Measurements from ENCODE around the gene ACIN1. TPM values are rescaled to one million over a fixed set of nuclear protein-coding genes. Genes with fewer than 3 reads are reported as not detected.

Gene ACIN1
- total and polyA plus RNA-seq, 2 of the 8 experiments (the other 6 are each of a cell fraction or from before 2014, with no cell fraction given): 132 to 233 TPM

DNA sequence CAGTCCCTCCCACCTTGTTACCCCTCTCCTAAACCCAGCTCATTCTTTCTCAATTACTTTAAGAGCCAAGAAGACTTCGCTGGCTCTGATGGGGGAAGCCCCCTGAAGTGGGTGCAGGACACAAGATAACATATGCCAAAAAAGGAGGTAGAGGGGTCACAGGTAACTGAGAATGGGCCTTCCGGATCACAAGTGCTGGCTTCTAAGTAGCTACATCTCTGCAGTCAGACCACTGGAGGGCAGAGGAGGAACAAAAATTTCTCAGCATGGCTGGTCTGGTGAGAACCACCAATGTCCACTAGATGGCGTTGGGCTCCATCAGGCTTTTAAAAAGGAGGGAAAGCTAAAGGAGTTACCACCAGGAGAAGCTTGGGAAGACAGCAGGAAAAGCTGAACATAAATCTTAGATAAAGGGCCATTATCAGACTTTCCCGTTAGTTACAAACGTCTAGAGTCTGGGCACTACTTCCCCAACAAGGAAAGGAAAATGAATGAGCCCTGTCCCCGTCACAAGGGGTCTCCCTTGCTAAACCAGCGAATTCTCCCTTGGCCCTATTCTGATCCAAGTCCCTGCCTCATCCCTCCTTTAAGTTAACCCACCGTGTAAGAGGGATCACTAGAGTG, 26.0 kb downstream of the ACIN1 start:
- ChIA-PET POLR2A (ENCODE audit: partially characterized antibody) (interaction anchor here (0.8 to 2.7 kb wide), 19 partner anchors 8 to 246 kb away, joined by 3 to 33 read pairs (median 3); partner anchors contain the start of genes ACIN1, C14orf119, HAUS4 and PRMT5), CTCF (ENCODE audit: partially characterized antibody) (interaction anchor here (0.6 to 2.9 kb wide), 67 partner anchors 9 to 1058 kb away, joined by 3 to 55 read pairs (median 4); partner anchors contain the start of genes ACIN1, AJUBA, C14orf119 and CDH24)
- peaks cover 5 to 27% (median 15%) of the 10 kb centered on the region in 4 experiments; a peak in 6 of 7 replicates for H3K4me1 ChIP-seq (replicated peaks in 1 of 4; ENCODE audit: control insufficient read depth in 3 of 4, insufficient read depth in 4 of 4, low read length in 3 of 4)
- H4K5ac ChIP-seq (ENCODE audit: insufficient read length, low read depth, low read length): no peak overlapping the region
- H2BK12ac ChIP-seq (ENCODE audit: low read depth, low read length): no peak overlapping the region
- peaks cover 7% of the 10 kb centered on the region for H3K79me1 ChIP-seq (ENCODE audit: low read depth, low read length)
- no peak overlapping the region for H3K18ac ChIP-seq (ENCODE audit: extremely low read depth, low read length)
- H3K27ac ChIP-seq (ENCODE audit: low read depth, low read length): no peak overlapping the region
- FAIRE-seq: peak; percentile 66
- peak overlapping the region; percentile 46 to 99; a peak in 3 of 4 replicates for H3K4me2 ChIP-seq (ENCODE audit: insufficient read depth in 1 of 2, low read depth in 2 of 2, low read length in 2 of 2)
- peak overlapping the region in 1 of 4 experiments; percentile 18; a peak in 1 of 8 replicates for H3K4me3 ChIP-seq (ENCODE audit: extremely low read depth in 1 of 4, insufficient read depth in 2 of 4, low read depth in 3 of 4, low read length in 4 of 4)
- H2BK20ac ChIP-seq (ENCODE audit: low read length): no peak overlapping the region
- 40% methylated on average over 8 of the region's 8 CpGs; no CpG with 5 or more reads in 1 of the 2 experiments for WGBS, 2 experiments (ENCODE audit: extremely low coverage in 1 of 2, insufficient coverage in 1 of 2, insufficient read length in 1 of 2, insufficient replicate concordance in 2 of 2, low coverage in 1 of 2, low lambda C conversion rate in 2 of 2, missing lambda C conversion rate in 1 of 2)
- no peak overlapping the region for H2BK15ac ChIP-seq (ENCODE audit: low read length)
- H2BK5ac ChIP-seq (ENCODE audit: low read depth, low read length): no peak overlapping the region
- H2BK120ac ChIP-seq (replicated peaks; ENCODE audit: low read depth, low read length): no peak overlapping the region
- no peak overlapping the region; the same call in 1 of the 2 replicates for H4K8ac ChIP-seq (ENCODE audit: extremely low read depth, insufficient read depth, low read length)
- H3K23ac ChIP-seq (ENCODE audit: insufficient read length): no peak overlapping the region
- H3K9ac ChIP-seq (replicated peaks in 1 of 4; ENCODE audit: extremely low read depth in 1 of 4, low read depth in 3 of 4, low read length in 3 of 4): no peak overlapping the region
- H3K9me3 ChIP-seq (ENCODE audit: insufficient read depth in 2 of 2, low read depth in 1 of 2, low read length in 1 of 2): no peaks in the 10 kb centered on the region
- no peak overlapping the region for H2AK5ac ChIP-seq (ENCODE audit: low read depth, low read length)
- no peak overlapping the region for H3K14ac ChIP-seq (ENCODE audit: insufficient read length)
- peaks cover 21% of the 10 kb centered on the region in 2 experiments for H4K20me1 ChIP-seq (replicated peaks in 1 of 2; ENCODE audit: control insufficient read depth in 1 of 2, insufficient read depth in 2 of 2, low read length in 2 of 2)
- no peaks in the 10 kb centered on the region for H3K27me3 ChIP-seq (replicated peaks in 1 of 4; ENCODE audit: control insufficient read depth in 3 of 4, extremely low read depth in 1 of 4, insufficient read depth in 3 of 4, low read length in 3 of 4)
- peaks cover 14% of the 10 kb centered on the region for H3K23me2 ChIP-seq (ENCODE audit: low read depth, low read length)
- H3K36me3 ChIP-seq (ENCODE audit: control insufficient read depth in 2 of 4, insufficient read depth in 4 of 4, low read length in 3 of 4): peaks cover 34 to 61% (median 46%) of the 10 kb centered on the region in 4 experiments
- no peak overlapping the region for H3K4ac ChIP-seq (replicated peaks; ENCODE audit: insufficient read length, low read depth, low read length)
- no peak overlapping the region for H2AFZ ChIP-seq (ENCODE audit: low read length)
- peaks cover 23 to 49% of the 10 kb centered on the region in 2 experiments for H3K79me2 ChIP-seq (ENCODE audit: control insufficient read depth in 1 of 2, insufficient read depth in 2 of 2, low read length in 2 of 2)
- H4K91ac ChIP-seq (replicated peaks; ENCODE audit: insufficient read length, low read length): no peak overlapping the region
- peak; percentile 84 to 85 for DNase-seq (ENCODE audit: low read depth in 1 of 2, low spot score in 2 of 2)
- no peak overlapping the region for H3K56ac ChIP-seq (replicated peaks; ENCODE audit: insufficient read length, low read depth, low read length)
- TF ChIP-seq, protein P1, sequence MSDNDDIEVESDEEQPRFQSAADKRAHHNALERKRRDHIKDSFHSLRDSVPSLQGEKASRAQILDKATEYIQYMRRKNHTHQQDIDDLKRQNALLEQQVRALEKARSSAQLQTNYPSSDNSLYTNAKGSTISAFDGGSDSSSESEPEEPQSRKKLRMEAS (IDR thresholded peaks at IDR 0.05): no peak
- TF ChIP-seq SIN3A (conservative IDR thresholded peaks at IDR 0.05 in 1 of 2, IDR thresholded peaks at IDR 0.05 in 1 of 2; ENCODE audit: low read depth in 1 of 2, low read length in 2 of 2) (peak in 1 of 2 experiments; percentile 79; a peak in 2 of 4 replicates), NRF1 (IDR thresholded peaks at IDR 0.05; ENCODE audit: low read depth, low read length) (no peak), PHF8 (conservative IDR thresholded peaks at IDR 0.05; ENCODE audit: low read depth, low read length) (no peak), HDAC2 (IDR thresholded peaks at IDR 0.05; ENCODE audit: borderline replicate concordance in 1 of 2, low read depth in 2 of 2, low read length in 2 of 2) (no peak), GTF2F1 (IDR thresholded peaks at IDR 0.05; ENCODE audit: borderline replicate concordance, low read depth, low read length) (no peak), SIX5 (IDR thresholded peaks at IDR 0.05; ENCODE audit: low read depth, low read length) (no peak)
- TF ChIP-seq, protein P2, sequence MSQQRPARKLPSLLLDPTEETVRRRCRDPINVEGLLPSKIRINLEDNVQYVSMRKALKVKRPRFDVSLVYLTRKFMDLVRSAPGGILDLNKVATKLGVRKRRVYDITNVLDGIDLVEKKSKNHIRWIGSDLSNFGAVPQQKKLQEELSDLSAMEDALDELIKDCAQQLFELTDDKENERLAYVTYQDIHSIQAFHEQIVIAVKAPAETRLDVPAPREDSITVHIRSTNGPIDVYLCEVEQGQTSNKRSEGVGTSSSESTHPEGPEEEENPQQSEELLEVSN (IDR thresholded peaks at IDR 0.05): peak; percentile 74; the same call in 1 of the 2 replicates
- TF ChIP-seq, protein P3, sequence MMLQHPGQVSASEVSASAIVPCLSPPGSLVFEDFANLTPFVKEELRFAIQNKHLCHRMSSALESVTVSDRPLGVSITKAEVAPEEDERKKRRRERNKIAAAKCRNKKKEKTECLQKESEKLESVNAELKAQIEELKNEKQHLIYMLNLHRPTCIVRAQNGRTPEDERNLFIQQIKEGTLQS (IDR thresholded peaks at IDR 0.05; ENCODE audit: insufficient read depth, low read depth, low read length): 0 out of 2 replicates have a peak, but pooled peaks have one; percentile 25
